ENCODE measurements around the gene ARHGEF11. TPM values are rescaled to one million over a fixed set of nuclear protein-coding genes. Genes with fewer than 3 reads are reported as not detected.

Gene ARHGEF11
- total RNA-seq, 2 experiments from 2014 or later: 1.4 to 1.8 TPM

DNA sequence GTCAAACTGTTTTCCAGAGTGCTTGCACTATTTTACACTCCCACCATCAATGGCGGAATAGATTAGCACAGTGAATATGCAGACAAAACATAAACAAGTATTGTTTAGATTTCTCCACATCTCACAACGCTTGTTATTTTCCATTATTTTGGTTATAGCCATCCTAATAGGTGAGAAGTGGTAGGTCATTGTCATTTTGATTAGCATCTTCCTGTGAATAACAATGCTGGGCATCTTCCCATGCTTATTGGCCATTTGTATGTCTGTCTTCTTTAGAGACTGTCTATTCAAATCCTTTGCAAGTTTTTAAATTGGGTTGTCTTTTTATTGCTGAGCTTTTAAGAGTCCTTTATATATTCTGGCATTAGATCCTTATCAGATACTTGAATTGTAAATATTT is 70.5 kb downstream of the ARHGEF11 start:
- H3K27ac Mint-ChIP-seq: no peak overlapping the region
- H3K36me3 Mint-ChIP-seq (ENCODE audit: low read depth): no peaks in the 10 kb centered on the region
- ChIA-PET POLR2A (no interaction called here), CTCF (no interaction called here)
- TF ChIP-seq, protein P1, sequence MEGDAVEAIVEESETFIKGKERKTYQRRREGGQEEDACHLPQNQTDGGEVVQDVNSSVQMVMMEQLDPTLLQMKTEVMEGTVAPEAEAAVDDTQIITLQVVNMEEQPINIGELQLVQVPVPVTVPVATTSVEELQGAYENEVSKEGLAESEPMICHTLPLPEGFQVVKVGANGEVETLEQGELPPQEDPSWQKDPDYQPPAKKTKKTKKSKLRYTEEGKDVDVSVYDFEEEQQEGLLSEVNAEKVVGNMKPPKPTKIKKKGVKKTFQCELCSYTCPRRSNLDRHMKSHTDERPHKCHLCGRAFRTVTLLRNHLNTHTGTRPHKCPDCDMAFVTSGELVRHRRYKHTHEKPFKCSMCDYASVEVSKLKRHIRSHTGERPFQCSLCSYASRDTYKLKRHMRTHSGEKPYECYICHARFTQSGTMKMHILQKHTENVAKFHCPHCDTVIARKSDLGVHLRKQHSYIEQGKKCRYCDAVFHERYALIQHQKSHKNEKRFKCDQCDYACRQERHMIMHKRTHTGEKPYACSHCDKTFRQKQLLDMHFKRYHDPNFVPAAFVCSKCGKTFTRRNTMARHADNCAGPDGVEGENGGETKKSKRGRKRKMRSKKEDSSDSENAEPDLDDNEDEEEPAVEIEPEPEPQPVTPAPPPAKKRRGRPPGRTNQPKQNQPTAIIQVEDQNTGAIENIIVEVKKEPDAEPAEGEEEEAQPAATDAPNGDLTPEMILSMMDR (IDR thresholded peaks at IDR 0.05): no peak
- H3K9me3 Mint-ChIP-seq: no peaks in the 10 kb centered on the region
- ATAC-seq (no peak), DNase-seq (no peak)
- H3K4me3 Mint-ChIP-seq: no peak overlapping the region
- peaks cover 8% of the 10 kb centered on the region for H3K27me3 Mint-ChIP-seq
- intact Hi-C loops (cut with micrococcal nuclease): no loop called here
- H3K4me1 Mint-ChIP-seq (ENCODE audit: low read depth): no peaks in the 10 kb centered on the region

DNA sequence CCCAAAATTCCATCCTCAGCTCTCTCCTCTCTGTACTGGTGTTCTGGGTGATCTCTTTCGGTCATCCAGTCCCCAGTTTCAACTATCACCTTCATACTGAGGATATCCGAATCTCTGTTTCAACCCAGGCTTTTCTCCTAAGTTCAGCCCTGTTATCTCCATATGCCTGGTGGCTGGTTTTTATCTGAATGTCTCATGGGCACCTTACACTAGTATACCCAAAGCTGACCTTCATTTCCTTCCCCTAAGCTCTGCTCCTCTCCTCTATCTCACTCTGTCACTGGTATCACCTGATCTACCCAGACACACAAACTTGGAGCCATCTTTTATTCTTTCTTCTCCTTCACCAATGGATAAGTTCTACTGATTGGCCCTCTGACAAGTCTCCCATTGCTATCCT is 72.1 kb downstream of the ARHGEF11 start:
- intact Hi-C loops (cut with micrococcal nuclease): no loop called here
- Mint-ChIP-seq H3K27ac (no peak overlapping the region), H3K4me1 (ENCODE audit: low read depth) (no peaks in the 10 kb centered on the region), H3K9me3 (no peaks in the 10 kb centered on the region), H3K4me3 (no peak overlapping the region), H3K36me3 (ENCODE audit: low read depth) (no peaks in the 10 kb centered on the region), H3K27me3 (peaks cover 6% of the 10 kb centered on the region)
- TF ChIP-seq, protein P1 (IDR thresholded peaks at IDR 0.05): no peak
- ChIA-PET POLR2A (interaction anchor here (0.6 to 1.5 kb wide), 2 partner anchors 9 to 38 kb away, joined by 3 to 4 read pairs; no protein-coding TSS in a partner anchor), CTCF (interaction anchor here (1.1 to 1.7 kb wide), 2 partner anchors 12 to 117 kb away, joined by 3 to 4 read pairs; no protein-coding TSS in a partner anchor)
- DNase-seq: no peak
- no peak for ATAC-seq

DNA sequence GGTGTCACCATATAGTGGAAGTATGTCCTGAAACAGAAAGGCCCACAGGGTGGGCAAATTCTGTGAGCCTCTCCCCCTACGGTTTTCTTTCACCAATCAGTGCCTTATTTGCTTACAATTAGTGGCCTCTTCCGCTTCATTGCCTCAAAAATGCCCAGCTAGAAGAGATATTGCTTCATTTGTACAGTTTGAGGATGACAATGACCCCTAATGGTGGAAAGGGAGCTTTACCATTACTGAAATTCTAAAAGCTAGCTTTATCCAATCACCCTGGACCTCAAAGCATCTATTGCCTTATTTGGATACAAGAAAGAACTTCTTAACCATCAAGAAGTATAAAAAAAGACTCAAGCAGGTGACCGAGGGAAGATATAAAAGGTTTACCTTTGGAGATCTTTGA is 75.5 kb downstream of the ARHGEF11 start:
- intact Hi-C loops (cut with micrococcal nuclease): no loop called here
- no peak overlapping the region for H3K4me3 Mint-ChIP-seq
- H3K4me1 Mint-ChIP-seq (ENCODE audit: low read depth): no peaks in the 10 kb centered on the region
- TF ChIP-seq, protein P1 (IDR thresholded peaks at IDR 0.05): no peak
- CTCF ChIA-PET: interaction anchor here (0.8 to 1.7 kb wide), 10 partner anchors 9 to 186 kb away, joined by 3 to 10 read pairs (median 4); no protein-coding TSS in a partner anchor
- H3K9me3 Mint-ChIP-seq: no peaks in the 10 kb centered on the region
- no peak overlapping the region for H3K27ac Mint-ChIP-seq
- no peak for ATAC-seq
- H3K36me3 Mint-ChIP-seq (ENCODE audit: low read depth): no peaks in the 10 kb centered on the region
- DNase-seq: no peak
- POLR2A ChIA-PET: no interaction called here
- peaks cover 2% of the 10 kb centered on the region for H3K27me3 Mint-ChIP-seq

DNA sequence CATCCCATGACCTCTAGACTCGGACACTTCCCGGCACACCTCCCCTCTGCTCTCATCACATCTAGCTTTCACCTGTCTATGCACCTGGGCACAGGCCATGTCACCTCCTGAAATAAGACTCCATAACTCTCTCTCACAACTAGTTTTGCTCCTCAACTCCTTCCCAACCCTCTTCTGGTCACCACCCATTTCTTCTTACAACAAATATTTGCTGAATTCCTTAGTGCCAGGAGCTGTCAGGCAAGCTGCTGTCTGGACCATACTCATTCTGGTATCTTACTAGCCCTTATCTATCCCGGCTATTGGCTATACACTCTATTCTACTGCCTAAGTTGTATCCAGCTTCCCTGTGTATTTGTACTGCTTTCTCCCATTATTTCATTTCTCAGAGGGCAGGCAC is 76.0 kb downstream of the ARHGEF11 start:
- Mint-ChIP-seq H3K27me3 (peaks cover under 1% of the 10 kb centered on the region), H3K36me3 (ENCODE audit: low read depth) (no peaks in the 10 kb centered on the region), H3K27ac (no peak overlapping the region), H3K4me3 (no peak overlapping the region), H3K9me3 (no peaks in the 10 kb centered on the region), H3K4me1 (ENCODE audit: low read depth) (no peaks in the 10 kb centered on the region)
- intact Hi-C loops (cut with micrococcal nuclease): no loop called here
- CTCF ChIA-PET: interaction anchor here (0.6 to 1.7 kb wide), 7 partner anchors 8 to 131 kb away, joined by 3 to 10 read pairs (median 3); no protein-coding TSS in a partner anchor
- DNase-seq: no peak
- no peak for ATAC-seq
- POLR2A ChIA-PET: no interaction called here
- TF ChIP-seq, protein P1 (IDR thresholded peaks at IDR 0.05): no peak

DNA sequence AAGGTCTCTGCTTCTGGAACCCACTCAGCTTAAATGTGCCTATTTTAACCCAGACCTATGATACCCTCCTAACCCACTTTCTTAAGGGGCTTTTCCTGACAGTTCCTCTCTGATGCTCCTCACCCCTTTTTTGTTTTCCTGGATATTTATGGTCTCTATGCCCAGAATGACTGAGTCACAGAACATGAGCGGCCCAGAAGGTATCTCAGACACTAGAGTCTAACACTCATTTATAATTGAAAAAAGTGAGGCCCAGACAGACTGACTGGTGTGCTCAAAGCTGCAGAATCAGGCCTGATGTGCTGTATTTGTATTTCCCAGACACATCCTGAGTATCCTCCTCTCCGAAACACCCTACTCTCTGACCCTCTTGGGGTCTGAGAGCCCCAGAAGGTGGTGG is 81.1 kb downstream of the ARHGEF11 start:
- Mint-ChIP-seq H3K9me3 (no peaks in the 10 kb centered on the region), H3K27ac (no peak overlapping the region), H3K4me1 (ENCODE audit: low read depth) (peaks cover 22% of the 10 kb centered on the region), H3K4me3 (no peak overlapping the region), H3K36me3 (ENCODE audit: low read depth) (no peaks in the 10 kb centered on the region), H3K27me3 (no peaks in the 10 kb centered on the region)
- ChIA-PET CTCF (no interaction called here), POLR2A (interaction anchor here (0.6 to 1.0 kb wide), 3 partner anchors 9 to 163 kb away, joined by 3 to 4 read pairs (median 3); no protein-coding TSS in a partner anchor)
- DNase-seq (no peak), ATAC-seq (no peak)
- intact Hi-C loops (cut with micrococcal nuclease): no loop called here
- TF ChIP-seq, protein P1 (IDR thresholded peaks at IDR 0.05): no peak

All from activated CD8-positive, alpha-beta T cell treated with anti-CD3 and anti-CD28 coated beads for 36 hours (primary cell).